ENCODE results near the gene CPNE6. TPM values are rescaled to one million over a fixed set of nuclear protein-coding genes. Genes with fewer than 3 reads are reported as not detected.

CPNE6 gene
- total RNA-seq, 4 donors from 2014 or later, result not detected

DNA sequence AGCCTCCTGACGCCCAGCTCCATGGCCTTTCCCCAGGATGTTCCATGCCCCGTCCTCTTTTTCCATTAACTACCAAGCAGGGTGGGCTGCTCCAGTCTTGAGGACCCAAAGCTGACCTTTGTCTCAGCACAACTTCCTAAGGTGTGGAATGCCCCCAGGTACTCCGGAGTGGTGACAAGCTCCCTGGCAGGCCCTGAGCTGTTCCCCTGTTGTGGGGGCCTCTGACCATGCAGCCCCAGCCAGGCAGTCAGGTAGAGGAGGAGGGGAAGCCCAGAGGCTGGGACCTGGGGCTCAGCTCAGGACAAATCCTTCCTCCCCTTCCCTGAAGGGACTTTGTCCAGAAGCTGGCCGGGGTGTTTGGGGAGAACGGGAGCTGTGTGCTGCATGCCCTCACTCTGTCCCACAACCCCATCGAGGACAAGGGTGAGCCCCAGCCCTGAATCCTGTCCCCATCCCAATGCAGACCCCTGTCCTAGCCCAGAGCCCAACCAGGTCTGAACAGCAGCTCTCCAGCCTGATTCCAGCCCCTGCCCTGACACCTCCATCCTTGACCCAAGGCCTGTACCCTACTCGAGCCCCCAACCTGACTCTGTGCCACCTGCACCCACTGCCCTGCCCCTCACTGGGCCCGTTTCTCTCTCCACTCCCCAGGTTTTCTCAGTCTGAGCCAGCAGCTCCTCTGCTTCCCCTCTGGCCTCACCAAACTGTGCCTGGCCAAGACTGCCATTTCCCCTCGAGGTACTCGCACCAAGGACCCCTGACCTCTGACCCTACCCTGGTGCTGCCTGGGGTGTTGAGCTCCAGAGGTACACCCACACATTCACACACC is 15.2 kb upstream of the CPNE6 start:
- Histone ChIP-seq H3K4me3 (no peak overlapping the region), H3K27ac (no peak overlapping the region), H3K27me3 (peaks cover 0 to 3% (median 0%) of the 10 kb centered on the region in 3 donors), H3K36me3 (no peaks in the 10 kb centered on the region), H3K9me3 (no peaks in the 10 kb centered on the region), H3K4me1 (peaks cover 6 to 8% of the 10 kb centered on the region in 2 donors)
- intact Hi-C loops (cut with DNase I; ENCODE audit: low total_unique reads), result no loop called here
- in situ Hi-C loops (cut with MboI; ENCODE audit: low sequenced_read_pairs in 4 of 4), result loop anchor here in 2 of 4 donors (5.0 kb wide), 3 partner anchors 36 to 106 kb away; partner anchors contain the start of genes IRF9 (in 1 of the 2) and PCK2 (in 1 of the 2)
- TF ChIP-seq POLR2A (IDR thresholded peaks at IDR 0.05), result no peak
- TF ChIP-seq, protein P1, sequence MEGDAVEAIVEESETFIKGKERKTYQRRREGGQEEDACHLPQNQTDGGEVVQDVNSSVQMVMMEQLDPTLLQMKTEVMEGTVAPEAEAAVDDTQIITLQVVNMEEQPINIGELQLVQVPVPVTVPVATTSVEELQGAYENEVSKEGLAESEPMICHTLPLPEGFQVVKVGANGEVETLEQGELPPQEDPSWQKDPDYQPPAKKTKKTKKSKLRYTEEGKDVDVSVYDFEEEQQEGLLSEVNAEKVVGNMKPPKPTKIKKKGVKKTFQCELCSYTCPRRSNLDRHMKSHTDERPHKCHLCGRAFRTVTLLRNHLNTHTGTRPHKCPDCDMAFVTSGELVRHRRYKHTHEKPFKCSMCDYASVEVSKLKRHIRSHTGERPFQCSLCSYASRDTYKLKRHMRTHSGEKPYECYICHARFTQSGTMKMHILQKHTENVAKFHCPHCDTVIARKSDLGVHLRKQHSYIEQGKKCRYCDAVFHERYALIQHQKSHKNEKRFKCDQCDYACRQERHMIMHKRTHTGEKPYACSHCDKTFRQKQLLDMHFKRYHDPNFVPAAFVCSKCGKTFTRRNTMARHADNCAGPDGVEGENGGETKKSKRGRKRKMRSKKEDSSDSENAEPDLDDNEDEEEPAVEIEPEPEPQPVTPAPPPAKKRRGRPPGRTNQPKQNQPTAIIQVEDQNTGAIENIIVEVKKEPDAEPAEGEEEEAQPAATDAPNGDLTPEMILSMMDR (IDR thresholded peaks at IDR 0.05 in 4 of 5, conservative IDR thresholded peaks at IDR 0.05 in 1 of 5), result no peak
- DNase-seq (no peak), ATAC-seq (no peak)

DNA sequence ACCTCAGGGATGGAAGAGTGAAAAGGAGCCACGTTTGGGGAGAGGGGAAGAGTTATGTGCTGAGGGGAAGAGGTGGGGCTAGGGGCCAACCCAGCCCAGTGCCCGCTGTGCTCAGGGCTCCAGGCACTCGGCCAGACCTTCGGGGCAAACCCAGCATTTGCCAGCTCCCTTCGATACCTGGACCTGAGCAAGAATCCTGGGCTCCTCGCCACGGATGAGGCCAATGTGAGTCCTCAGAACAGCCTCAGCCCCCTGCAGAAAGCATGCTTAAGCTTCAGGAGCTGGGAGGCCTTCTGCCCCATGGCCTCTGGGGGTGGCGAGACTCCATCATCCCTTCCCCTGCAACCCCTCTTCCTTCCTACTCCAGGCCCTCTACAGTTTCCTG is 14.6 kb upstream of the CPNE6 start:
- H3K9me3 ChIP-seq, result no peaks in the 10 kb centered on the region
- peaks cover 0 to 3% (median 0%) of the 10 kb centered on the region in 3 donors for H3K27me3 ChIP-seq
- TF ChIP-seq POLR2A (IDR thresholded peaks at IDR 0.05), result no peak
- TF ChIP-seq, protein P1 (IDR thresholded peaks at IDR 0.05 in 4 of 5, conservative IDR thresholded peaks at IDR 0.05 in 1 of 5), result no peak
- no peak for DNase-seq
- no peak overlapping the region for H3K27ac ChIP-seq
- ATAC-seq, result no peak
- in situ Hi-C loops (cut with MboI; ENCODE audit: low sequenced_read_pairs in 4 of 4) (loop anchor here in 2 of 4 donors (5.0 kb wide), 3 partner anchors 36 to 106 kb away; partner anchors contain the start of genes IRF9 (in 1 of the 2) and PCK2 (in 1 of the 2)), intact Hi-C loops (cut with DNase I; ENCODE audit: low total_unique reads) (no loop called here)
- no peaks in the 10 kb centered on the region for H3K36me3 ChIP-seq
- H3K4me3 ChIP-seq, result no peak overlapping the region
- peaks cover 6 to 8% of the 10 kb centered on the region in 2 donors for H3K4me1 ChIP-seq

DNA sequence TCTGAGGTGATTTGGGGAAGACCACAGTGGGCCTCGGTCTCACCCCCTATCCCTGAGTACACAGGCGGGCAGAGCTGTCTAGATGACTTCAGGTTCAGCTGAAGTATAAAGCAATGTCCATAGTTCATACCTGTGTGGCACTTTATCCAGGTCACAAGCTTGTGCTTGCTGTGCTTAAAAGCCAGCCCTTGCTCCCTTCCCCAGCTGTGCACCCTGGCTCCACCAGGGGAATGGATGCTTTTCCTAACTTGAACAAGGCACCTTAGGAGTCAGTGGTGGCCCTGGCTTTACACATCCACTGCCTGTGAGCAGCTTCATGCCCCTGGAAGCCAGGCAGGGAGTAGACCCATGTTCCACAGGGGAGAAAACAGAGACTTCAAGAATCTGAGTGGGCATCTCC is 14.1 kb upstream of the CPNE6 start:
- in situ Hi-C loops (cut with MboI; ENCODE audit: low sequenced_read_pairs in 4 of 4), result loop anchor here in 2 of 4 donors (5.0 kb wide), 3 partner anchors 35 to 105 kb away; partner anchors contain the start of genes IRF9 (in 1 of the 2) and PCK2 (in 1 of the 2)
- H3K27ac ChIP-seq, result no peak overlapping the region
- no peaks in the 10 kb centered on the region for H3K36me3 ChIP-seq
- peaks cover 4 to 5% of the 10 kb centered on the region in 2 donors for H3K4me1 ChIP-seq
- no peak overlapping the region for H3K4me3 ChIP-seq
- no peak for TF ChIP-seq POLR2A (IDR thresholded peaks at IDR 0.05)
- intact Hi-C loops (cut with DNase I; ENCODE audit: low total_unique reads), result no loop called here
- no peaks in the 10 kb centered on the region for H3K9me3 ChIP-seq
- DNase-seq (no peak), ATAC-seq (no peak)
- H3K27me3 ChIP-seq, result peaks cover 0 to 3% (median 0%) of the 10 kb centered on the region in 3 donors

DNA sequence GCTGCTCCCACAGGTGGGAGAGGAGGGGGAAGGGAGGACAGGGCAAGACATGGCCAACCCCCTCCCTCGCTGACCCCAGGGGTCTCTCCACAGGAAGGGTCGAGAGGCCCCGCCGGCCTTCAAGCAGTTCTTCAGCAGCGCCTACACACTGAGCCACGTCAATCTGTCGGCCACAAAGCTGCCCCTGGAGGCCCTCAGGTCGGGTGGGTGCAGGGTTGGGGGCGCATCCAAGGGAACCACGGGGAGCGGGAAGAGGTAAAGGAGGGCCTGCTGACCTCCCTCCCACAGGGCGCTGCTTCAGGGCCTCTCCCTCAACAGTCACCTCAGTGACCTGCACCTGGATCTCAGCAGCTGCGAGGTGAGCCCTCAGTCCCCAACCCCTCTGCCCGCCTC is 13.5 kb upstream of the CPNE6 start:
- TF ChIP-seq, protein P1 (IDR thresholded peaks at IDR 0.05 in 4 of 5, conservative IDR thresholded peaks at IDR 0.05 in 1 of 5), result no peak
- no peak for TF ChIP-seq POLR2A (IDR thresholded peaks at IDR 0.05)
- Histone ChIP-seq H3K9me3 (no peaks in the 10 kb centered on the region), H3K4me1 (no peaks in the 10 kb centered on the region), H3K36me3 (no peaks in the 10 kb centered on the region), H3K27ac (no peak overlapping the region), H3K27me3 (peaks cover 0 to 3% (median 0%) of the 10 kb centered on the region in 3 donors), H3K4me3 (no peak overlapping the region)
- intact Hi-C loops (cut with DNase I; ENCODE audit: low total_unique reads), result loop anchor here (1.0 to 2.0 kb wide), 3 partner anchors 32 to 103 kb away; partner anchors contain the start of gene IRF9
- in situ Hi-C loops (cut with MboI; ENCODE audit: low sequenced_read_pairs in 4 of 4), result loop anchor here in 2 of 4 donors (5.0 kb wide), 3 partner anchors 34 to 104 kb away; partner anchors contain the start of genes IRF9 (in 1 of the 2) and PCK2 (in 1 of the 2)
- peak in 1 of 2 donors; percentile 18 for ATAC-seq
- DNase-seq, result no peak
